Coronary artery (tissue), 2 donors: ENCODE data around the gene GFPT1.
"Not testable (repeated sequence)": the region's sequence is repeated elsewhere in the genome, so short reads cannot be mapped to it uniquely, and the experiment has no call there.

ENCODE experiments used
- DNase-seq: peaks from one replicate; pipeline ENCODE4 v3.0.0-alpha.2; 2017; ENCODE audit warnings: low spot score
- H3K27ac ChIP-seq, 2 donors: fragments of 200-600 bp; sonication (generic); one replicate each; pipeline ENCODE4 v1.5.1; 2016 to 2019
- H3K4me3 ChIP-seq: fragments of 200-600 bp; sonication (generic); 2 replicates; pipeline ENCODE4 v1.5.1; 2016; ENCODE audit warnings: mild to moderate bottlenecking, moderate library complexity
- CTCF ChIP-seq: fragments of 200-600 bp; sonication (generic); IDR thresholded peaks from one replicate; pipeline ENCODE4 v1.5.1; 2019; ENCODE audit warnings: antibody characterized with exemption

Gene GFPT1

GRCh38 chr2:69422198-69422597 lies 35.2 kb upstream of the GFPT1 start:
- DNase-seq, result no peak
- no peak for TF ChIP-seq CTCF
- no peak overlapping the region for H3K4me3 ChIP-seq
- H3K27ac ChIP-seq, result peak overlapping the region in 1 of 2 donors; percentile 49

- H3K27ac ChIP-seq, DNase-seq, H3K4me3 ChIP-seq: not testable (repeated sequence)
These were observed 32.1 kb upstream of the GFPT1 start for GRCh38 chr2:69419111-69419510.

GRCh38 chr2:69416147-69416546 lies 29.1 kb upstream of the GFPT1 start:
- no peak for DNase-seq
- no peak for TF ChIP-seq CTCF
- H3K4me3 ChIP-seq, result no peak overlapping the region
- no peak overlapping the region for H3K27ac ChIP-seq

GRCh38 chr2:69411120-69411519 lies 24.1 kb upstream of the GFPT1 start:
- no peak overlapping the region for H3K27ac ChIP-seq
- H3K4me3 ChIP-seq, result no peak overlapping the region
- TF ChIP-seq CTCF, result no peak
- no peak for DNase-seq

- no peak for TF ChIP-seq CTCF
- DNase-seq, result no peak
- no peak overlapping the region for H3K4me3 ChIP-seq
These were observed 18.3 kb upstream of the GFPT1 start for GRCh38 chr2:69405306-69405705.

GRCh38 chr2:69400121-69400520 lies 13.1 kb upstream of the GFPT1 start:
- no peak for TF ChIP-seq CTCF
- no peak for DNase-seq
- Histone ChIP-seq H3K27ac (no peak overlapping the region), H3K4me3 (no peak overlapping the region)

More at GRCh38 chr2:69405306-69405705, 18.3 kb upstream of the GFPT1 start:
- no peak overlapping the region for H3K27ac ChIP-seq

- Histone ChIP-seq H3K27ac (no peak overlapping the region), H3K4me3 (no peak overlapping the region)
- no peak for TF ChIP-seq CTCF
- DNase-seq, result no peak
These were observed 10.2 kb upstream of the GFPT1 start for GRCh38 chr2:69397234-69397633.

GRCh38 chr2:69395866-69396265 lies 8.8 kb upstream of the GFPT1 start:
- no peak for DNase-seq
- Histone ChIP-seq H3K27ac (peak overlapping the region in 1 of 2 donors; percentile 5), H3K4me3 (no peak overlapping the region)
- TF ChIP-seq CTCF, result no peak
